GM10266 (cell line): Measurements from ENCODE around the gene ITGB8.

Source experiments
- DNase-seq: peaks from one replicate; pipeline ENCODE4 v3.0.0; 2012; ENCODE audit errors: extremely low spot score
- TF ChIP-seq, protein P1 (sequence below): IDR thresholded peaks from 2 replicates; pipeline ENCODE4 v1.5.1; 2012; ENCODE audit warnings: mild to moderate bottlenecking, low read depth; ENCODE audit not compliant: control insufficient read depth, insufficient read depth; ENCODE audit errors: missing control alignments

The ITGB8 gene

DNA sequence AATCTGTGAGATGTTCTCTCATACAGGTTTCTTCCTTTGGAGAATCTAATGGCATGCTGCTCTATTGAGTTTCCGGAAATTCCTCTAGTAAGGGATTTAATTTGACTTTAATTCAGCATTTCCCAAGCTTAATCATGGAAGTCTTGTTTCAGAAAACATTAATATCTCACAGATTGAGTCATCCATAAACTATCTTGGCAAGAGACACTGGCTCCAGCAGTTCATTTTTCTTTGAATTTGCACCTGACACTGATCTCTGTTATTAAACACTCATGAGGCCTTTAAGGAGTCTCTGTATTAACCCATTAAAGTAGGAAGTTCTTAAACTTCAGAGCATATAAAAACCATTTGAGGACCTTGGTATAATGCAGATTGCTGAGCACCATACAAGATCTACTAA is 3.6 kb upstream of the ITGB8 start:
- DNase-seq = no peak

DNA sequence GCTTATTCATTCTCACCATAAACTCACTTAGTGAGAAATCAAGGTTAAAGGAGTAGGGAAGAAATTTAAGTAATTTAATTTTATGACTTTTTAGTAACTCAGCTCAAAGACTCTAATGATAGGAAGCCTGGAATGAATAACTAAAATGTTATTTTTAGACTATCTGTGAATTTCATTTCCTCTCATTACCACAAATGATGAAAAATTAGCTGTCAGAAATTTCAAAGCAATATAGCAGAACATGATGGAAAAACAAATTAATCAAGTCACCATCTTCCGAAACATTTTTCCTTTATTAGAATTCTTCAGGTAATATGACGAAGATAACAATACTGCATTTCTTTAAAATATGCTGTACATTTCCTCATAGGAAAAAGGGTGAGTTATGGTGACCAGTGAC is 2.7 kb upstream of the ITGB8 start:
- DNase-seq = no peak
- TF ChIP-seq, protein P1, sequence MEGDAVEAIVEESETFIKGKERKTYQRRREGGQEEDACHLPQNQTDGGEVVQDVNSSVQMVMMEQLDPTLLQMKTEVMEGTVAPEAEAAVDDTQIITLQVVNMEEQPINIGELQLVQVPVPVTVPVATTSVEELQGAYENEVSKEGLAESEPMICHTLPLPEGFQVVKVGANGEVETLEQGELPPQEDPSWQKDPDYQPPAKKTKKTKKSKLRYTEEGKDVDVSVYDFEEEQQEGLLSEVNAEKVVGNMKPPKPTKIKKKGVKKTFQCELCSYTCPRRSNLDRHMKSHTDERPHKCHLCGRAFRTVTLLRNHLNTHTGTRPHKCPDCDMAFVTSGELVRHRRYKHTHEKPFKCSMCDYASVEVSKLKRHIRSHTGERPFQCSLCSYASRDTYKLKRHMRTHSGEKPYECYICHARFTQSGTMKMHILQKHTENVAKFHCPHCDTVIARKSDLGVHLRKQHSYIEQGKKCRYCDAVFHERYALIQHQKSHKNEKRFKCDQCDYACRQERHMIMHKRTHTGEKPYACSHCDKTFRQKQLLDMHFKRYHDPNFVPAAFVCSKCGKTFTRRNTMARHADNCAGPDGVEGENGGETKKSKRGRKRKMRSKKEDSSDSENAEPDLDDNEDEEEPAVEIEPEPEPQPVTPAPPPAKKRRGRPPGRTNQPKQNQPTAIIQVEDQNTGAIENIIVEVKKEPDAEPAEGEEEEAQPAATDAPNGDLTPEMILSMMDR = no peak

More for the DNA sequence above, 3.6 kb upstream of the ITGB8 start:
- TF ChIP-seq, protein P1 = no peak

DNA sequence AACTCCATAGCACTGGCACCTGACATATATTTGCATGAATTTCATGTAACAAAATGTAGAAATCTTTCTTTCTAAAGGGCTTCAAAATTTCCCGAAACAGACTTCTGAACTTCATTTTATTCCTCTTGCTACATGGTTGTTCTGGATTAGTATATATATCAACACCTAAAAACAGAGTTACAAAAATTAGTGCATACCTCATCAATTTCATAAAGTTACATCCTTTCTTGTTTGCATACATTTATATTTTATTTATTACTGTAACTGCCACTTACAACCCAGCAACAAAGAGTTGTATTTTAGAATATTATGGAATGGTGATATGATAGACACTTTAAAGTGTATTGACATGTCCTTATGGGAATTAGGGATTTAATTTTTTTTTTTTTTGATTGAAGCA is 2.0 kb upstream of the ITGB8 start:
- TF ChIP-seq, protein P1 = no peak
- DNase-seq = no peak

DNA sequence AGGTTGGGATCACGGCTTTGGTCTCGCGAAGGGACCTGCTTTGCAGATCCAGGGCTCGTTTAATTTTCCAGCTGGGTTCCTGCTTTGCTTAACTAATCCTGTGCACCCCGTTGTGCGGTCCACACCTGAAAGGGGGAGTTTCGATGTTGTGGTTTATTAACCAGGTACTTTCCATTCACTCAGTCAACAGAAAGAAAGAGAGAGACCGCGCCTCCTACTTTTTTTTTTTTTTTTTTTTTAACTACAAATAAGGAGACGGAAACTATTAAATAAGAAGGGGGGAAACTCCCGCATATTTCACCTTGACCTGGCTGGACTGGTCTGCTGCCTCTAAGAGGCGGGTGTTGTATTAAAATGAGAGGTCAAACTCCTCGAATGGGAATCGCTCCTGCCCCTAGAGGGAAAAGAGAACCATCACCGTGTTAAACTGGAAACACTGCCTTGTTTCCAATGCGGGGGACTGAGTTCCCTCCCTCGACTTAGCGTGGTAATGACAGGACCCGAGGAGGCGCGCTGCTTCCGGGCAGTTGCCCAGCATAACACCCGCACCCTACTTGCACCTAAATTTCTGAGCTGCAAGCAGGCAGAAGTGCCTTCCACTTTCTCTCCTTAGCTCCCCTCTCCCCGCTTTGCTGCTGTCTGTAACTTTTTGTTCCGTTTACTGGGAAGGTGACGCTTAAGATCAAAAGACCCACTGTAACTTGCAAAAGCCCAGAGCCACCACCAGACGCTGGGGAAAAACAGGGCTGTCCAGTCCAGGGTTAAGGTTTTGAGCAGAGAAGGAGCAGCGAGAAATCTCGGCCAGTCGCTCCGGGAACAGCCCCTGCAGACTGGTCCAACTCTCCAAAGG is 1.1 kb upstream of the ITGB8 start:
- TF ChIP-seq, protein P1 = no peak
- DNase-seq = peak; percentile 66

DNA sequence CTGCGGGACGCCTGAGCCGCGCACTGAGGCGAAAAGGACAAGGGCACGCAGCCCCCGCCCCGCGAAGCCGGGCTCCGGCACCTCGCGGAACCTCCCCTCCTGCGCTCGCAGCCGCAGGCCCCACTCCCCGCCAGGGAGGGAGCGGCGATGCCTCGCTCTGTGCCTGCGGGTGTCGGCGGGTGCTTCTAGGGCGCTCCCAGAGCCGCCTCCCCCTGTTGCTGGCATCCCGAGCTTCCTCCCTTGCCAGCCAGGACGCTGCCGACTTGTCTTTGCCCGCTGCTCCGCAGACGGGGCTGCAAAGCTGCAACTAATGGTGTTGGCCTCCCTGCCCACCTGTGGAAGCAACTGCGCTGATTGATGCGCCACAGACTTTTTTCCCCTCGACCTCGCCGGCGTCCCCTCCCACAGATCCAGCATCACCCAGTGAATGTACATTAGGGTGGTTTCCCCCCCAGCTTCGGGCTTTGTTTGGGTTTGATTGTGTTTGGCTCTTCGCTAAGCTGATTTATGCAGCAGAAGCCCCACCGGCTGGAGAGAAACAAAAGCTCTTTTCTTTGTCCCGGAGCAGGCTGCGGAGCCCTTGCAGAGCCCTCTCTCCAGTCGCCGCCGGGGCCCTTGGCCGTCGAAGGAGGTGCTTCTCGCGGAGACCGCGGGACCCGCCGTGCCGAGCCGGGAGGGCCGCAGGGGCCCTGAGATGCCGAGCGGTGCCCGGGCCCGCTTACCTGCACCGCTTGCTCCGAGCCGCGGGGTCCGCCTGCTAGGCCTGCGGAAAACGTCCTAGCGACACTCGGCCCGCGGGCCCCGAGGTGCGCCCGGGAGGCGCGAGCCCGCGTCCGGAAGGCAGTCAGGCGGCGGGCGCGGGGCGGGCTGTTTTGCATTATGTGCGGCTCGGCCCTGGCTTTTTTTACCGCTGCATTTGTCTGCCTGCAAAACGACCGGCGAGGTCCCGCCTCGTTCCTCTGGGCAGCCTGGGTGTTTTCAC is 519 bp downstream of the ITGB8 start:
- TF ChIP-seq, protein P1 = no peak
- DNase-seq = peak; percentile 48

DNA sequence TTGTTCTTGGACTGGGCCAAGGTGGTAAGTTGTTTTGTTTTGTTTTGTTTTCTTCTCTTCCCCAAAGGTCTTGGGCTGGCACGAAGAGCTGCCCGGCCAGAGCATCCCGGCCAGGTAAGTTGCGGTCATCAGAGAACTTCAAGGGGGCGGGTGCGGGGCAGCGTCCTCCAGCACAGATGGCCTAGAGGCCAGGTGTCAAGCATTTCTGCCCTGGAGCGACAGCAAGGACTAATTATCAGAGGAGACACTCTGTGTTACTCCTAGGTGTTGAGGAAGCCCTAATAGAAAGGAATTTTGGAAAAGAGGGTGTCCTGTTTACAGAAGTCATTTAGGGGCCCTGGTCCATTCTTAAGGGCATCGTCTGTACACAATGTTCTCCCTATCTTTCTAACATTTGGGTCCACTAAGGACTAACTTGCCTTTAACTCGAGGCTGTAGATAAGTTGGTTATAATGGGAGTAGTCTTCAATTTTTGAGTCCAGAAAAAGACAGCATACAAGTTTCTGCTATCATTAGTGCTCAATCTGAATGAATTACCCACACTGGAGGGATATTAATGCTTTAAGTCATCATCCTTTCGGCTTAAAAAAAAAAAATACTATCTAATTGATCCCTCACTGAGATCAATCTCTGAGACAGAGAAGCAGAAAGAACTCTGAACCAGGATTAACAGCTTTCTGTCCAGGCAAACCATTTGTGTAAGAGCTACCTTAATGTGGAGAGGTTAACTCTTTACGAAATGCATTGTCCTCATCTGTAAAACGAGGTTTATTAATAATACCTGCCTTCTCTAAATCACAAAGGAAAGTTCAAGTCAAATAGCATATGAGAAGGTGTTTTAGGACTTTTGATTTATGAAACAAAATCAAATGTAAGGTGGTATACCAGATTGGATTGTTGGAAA is 1.5 kb downstream of the ITGB8 start:
- TF ChIP-seq, protein P1 = no peak
- no peak for DNase-seq
